Nephron progenitor cell (in vitro differentiated cells): ENCODE measurements around the gene PARD3B.

ENCODE experiments used
- DNase-seq: peaks from one replicate; pipeline ENCODE4 v3.0.0; 2021
- H3K27ac Mint-ChIP-seq: 2 replicates; pipeline ENCODE4 v1.8.0; 2021; ENCODE audit warnings: mild to moderate bottlenecking, moderate library complexity, mixed read lengths
- H3K27me3 Mint-ChIP-seq: 2 replicates; pipeline ENCODE4 v1.8.0; 2021; ENCODE audit warnings: mild to moderate bottlenecking, low read depth, mixed read lengths; ENCODE audit not compliant: poor library complexity
- H3K36me3 Mint-ChIP-seq: 2 replicates; pipeline ENCODE4 v1.8.0; 2021; ENCODE audit warnings: low read depth, mixed read lengths
- H3K4me1 Mint-ChIP-seq: 2 replicates; pipeline ENCODE4 v1.8.0; 2021; ENCODE audit warnings: mixed read lengths
- H3K4me3 Mint-ChIP-seq: 2 replicates; pipeline ENCODE4 v1.8.0; 2021; ENCODE audit warnings: mild to moderate bottlenecking, moderate library complexity, mixed read lengths
- H3K9me3 Mint-ChIP-seq: 2 replicates; pipeline ENCODE4 v1.8.0; 2021; ENCODE audit warnings: mild to moderate bottlenecking, moderate library complexity, mixed read lengths
- TF ChIP-seq, protein P1 (sequence below): fragments of 200-600 bp; sonication (generic); IDR thresholded peaks from 2 replicates; pipeline ENCODE4 v1.5.0; 2021; ENCODE audit warnings: antibody characterized with exemption

Gene PARD3B

DNA sequence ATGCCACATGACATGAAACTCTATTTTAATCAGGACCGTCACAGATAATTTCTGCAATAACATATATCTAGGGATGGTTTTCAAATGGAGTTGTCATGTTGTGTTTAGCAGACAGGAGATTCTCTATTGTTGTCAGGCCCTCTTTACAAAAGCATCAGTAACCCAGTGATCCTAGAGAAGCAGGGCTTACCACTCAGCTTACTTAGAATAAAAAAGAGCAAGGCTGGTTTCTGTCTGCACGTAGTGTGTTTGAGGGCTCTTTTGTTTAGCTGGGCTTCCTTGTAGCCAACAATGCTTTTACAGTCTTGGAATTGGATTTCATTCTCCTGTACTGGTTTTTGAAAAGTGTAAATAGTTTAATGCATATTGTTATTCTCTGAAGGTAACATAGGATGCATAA lies 926.5 kb downstream of the PARD3B start:
- peaks cover 11% of the 10 kb centered on the region for H3K4me1 Mint-ChIP-seq
- H3K4me3 Mint-ChIP-seq = no peak overlapping the region

DNA sequence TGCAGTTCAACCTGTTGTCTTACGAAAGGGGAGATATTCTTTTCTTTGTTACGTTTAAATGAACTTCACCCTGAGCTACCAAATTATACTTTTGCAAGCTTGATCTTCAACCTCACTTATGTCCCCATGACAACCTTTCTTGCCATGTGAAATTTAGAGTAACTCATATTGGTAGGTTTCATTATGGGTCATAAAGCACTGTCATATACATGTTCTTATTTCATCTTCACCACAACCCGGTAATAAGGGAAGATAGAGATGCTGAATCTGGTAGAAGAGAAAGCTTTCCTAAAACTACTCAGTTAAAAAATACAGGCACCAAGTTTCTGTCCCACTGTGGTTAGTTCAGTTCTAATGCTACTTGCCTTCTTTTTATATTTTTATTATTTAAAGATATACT lies 928.5 kb downstream of the PARD3B start:
- DNase-seq = no peak
- no peaks in the 10 kb centered on the region for H3K27me3 Mint-ChIP-seq
- TF ChIP-seq, protein P1, sequence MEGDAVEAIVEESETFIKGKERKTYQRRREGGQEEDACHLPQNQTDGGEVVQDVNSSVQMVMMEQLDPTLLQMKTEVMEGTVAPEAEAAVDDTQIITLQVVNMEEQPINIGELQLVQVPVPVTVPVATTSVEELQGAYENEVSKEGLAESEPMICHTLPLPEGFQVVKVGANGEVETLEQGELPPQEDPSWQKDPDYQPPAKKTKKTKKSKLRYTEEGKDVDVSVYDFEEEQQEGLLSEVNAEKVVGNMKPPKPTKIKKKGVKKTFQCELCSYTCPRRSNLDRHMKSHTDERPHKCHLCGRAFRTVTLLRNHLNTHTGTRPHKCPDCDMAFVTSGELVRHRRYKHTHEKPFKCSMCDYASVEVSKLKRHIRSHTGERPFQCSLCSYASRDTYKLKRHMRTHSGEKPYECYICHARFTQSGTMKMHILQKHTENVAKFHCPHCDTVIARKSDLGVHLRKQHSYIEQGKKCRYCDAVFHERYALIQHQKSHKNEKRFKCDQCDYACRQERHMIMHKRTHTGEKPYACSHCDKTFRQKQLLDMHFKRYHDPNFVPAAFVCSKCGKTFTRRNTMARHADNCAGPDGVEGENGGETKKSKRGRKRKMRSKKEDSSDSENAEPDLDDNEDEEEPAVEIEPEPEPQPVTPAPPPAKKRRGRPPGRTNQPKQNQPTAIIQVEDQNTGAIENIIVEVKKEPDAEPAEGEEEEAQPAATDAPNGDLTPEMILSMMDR = no peak
- no peaks in the 10 kb centered on the region for H3K36me3 Mint-ChIP-seq
- peaks cover 20% of the 10 kb centered on the region for H3K4me1 Mint-ChIP-seq
- H3K9me3 Mint-ChIP-seq = no peaks in the 10 kb centered on the region
- no peak overlapping the region for H3K4me3 Mint-ChIP-seq
- no peak overlapping the region for H3K27ac Mint-ChIP-seq

More for the DNA sequence above, 926.5 kb downstream of the PARD3B start:
- Mint-ChIP-seq H3K36me3 (no peaks in the 10 kb centered on the region), H3K27ac (no peak overlapping the region), H3K9me3 (no peaks in the 10 kb centered on the region), H3K27me3 (no peaks in the 10 kb centered on the region)
- DNase-seq = no peak
- TF ChIP-seq, protein P1 = no peak

DNA sequence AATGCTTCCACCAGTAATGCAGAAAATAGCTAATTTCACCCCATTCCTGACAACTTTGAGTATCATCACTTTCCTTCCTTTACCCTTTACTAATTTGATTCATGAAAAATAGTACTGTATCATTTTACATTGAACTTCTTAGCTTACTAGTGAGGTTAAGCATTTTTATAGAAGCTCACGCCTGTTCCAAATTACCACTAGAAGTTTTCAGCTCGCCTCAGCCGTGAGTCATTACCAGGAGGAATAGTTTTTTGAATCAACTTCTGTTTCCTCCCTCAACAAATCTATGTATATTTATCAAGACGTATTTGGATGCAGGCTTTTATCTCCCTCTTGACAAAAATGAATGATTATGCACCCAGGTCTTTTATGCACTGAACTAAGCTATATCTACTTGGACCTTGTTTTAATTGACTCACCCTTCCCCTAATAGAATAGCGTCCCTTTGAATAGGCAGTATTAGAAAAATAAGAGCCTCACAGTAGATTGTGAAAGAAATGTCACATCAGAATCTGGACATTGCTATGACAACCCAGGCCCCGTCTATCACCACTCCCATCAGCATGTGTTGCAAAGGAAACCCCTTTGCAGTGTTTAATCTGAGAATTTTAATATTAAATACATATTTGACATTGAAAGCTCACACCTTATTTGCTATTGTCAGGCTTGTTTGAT lies 929.6 kb downstream of the PARD3B start:
- H3K9me3 Mint-ChIP-seq = no peaks in the 10 kb centered on the region
- no peak overlapping the region for H3K4me3 Mint-ChIP-seq
- peaks cover 20% of the 10 kb centered on the region for H3K4me1 Mint-ChIP-seq
- H3K27me3 Mint-ChIP-seq = no peaks in the 10 kb centered on the region
- H3K36me3 Mint-ChIP-seq = no peaks in the 10 kb centered on the region
- no peak overlapping the region for H3K27ac Mint-ChIP-seq
- no peak for DNase-seq
- TF ChIP-seq, protein P1 = no peak

DNA sequence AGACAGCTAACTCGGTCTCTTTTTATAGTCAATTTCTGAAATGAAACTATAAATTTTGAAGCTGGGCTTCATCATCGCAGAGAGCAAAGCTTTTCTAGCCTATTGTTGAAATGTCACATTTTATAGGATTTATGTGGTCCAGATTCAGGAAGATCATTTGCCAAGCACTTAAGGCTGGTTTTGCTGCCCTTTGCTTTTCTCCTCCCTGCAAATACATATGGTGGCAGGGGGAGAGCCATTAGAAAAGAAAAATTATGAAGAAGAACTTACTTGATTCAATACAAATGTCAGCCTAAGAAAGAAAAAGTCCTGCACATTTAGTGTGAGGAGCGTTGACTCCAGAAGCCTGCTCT lies 930.1 kb downstream of the PARD3B start:
- Mint-ChIP-seq H3K27me3 (no peaks in the 10 kb centered on the region), H3K4me3 (no peak overlapping the region), H3K36me3 (no peaks in the 10 kb centered on the region), H3K4me1 (peaks cover 20% of the 10 kb centered on the region), H3K27ac (no peak overlapping the region), H3K9me3 (no peaks in the 10 kb centered on the region)
- TF ChIP-seq, protein P1 = no peak
- DNase-seq = no peak

DNA sequence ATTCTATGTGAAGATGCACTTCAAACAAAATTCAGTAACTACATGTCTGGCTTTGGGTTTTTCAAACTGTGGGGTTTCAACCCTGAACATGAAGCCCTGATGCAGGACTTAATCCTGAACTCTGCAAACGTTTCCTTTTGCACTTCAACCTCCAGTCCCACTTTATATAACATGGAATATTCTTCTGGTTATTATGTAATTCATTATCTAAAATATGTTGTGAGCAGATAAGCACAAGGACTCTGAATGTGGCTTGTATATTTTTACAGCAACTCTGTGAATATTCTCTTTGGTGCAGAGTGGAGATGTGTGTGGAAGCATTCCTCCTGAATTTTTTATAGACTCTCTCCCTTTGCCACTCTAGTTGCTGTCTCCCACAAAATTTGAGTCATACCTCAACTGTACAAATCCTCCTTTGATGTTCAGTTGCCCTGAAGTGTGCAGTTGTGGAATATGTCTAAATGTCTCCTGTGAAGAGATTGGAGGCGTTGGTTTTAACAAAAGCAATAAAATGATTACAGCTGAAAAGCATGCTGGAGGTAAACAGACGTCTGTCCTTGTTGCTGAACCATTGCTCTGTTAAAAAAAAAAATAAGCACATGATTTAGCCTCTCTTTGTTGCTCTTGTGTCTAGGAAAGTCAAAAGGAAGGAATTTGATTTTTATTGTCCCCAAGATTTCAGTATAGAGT lies 931.9 kb downstream of the PARD3B start:
- Mint-ChIP-seq H3K4me1 (peaks cover 20% of the 10 kb centered on the region), H3K4me3 (no peak overlapping the region), H3K27ac (no peak overlapping the region), H3K9me3 (no peaks in the 10 kb centered on the region), H3K27me3 (no peaks in the 10 kb centered on the region), H3K36me3 (no peaks in the 10 kb centered on the region)
- TF ChIP-seq, protein P1 = no peak
- DNase-seq = no peak

DNA sequence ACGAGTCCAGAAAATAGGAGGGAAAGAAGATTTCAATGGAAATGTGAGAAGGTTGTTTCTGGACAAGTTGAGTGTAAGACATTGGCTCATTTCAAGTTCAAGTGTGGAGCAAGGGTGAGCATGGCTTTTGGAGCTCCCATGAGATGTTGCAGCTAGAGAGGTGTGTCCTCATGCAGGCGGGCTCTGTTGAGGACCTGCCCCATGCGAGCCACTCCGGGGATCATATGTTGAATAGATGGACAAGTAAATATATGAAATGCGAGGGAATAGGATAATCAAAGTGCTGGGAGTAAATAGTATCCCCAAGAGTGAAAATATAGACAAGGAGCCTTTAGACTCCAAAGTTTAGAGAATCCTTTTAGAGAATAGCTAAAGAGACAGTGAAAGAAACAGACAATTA lies 936.6 kb downstream of the PARD3B start:
- peaks cover 4% of the 10 kb centered on the region for H3K9me3 Mint-ChIP-seq
- H3K36me3 Mint-ChIP-seq = no peaks in the 10 kb centered on the region
- H3K4me1 Mint-ChIP-seq = peaks cover 8% of the 10 kb centered on the region
- H3K27me3 Mint-ChIP-seq = no peaks in the 10 kb centered on the region
- H3K27ac Mint-ChIP-seq = no peak overlapping the region
- H3K4me3 Mint-ChIP-seq = no peak overlapping the region
- no peak for DNase-seq
- TF ChIP-seq, protein P1 = no peak
